Activated T-cell treated with anti-CD3 and anti-CD28 coated beads, Interleukin-2, amount 50 U/mL, for 4 hours (primary cell): ENCODE data around the gene DLEC1. TPM values are rescaled to one million over a fixed set of nuclear protein-coding genes. Genes with fewer than 3 reads are reported as not detected.
"Not testable (repeated sequence)": the region's sequence is repeated elsewhere in the genome, so short reads cannot be mapped to it uniquely, and the experiment has no call there.

Experiments
- ATAC-seq, 2 donors: fragments of 200-7000 bp; cut with Tn5 transposase; one replicate each; pipeline ENCODE4 v1.10.0; 2021
- DNase-seq: peaks from one replicate; pipeline ENCODE4 v3.0.0-alpha.2; 2020
- H3K27me3 Mint-ChIP-seq: one replicate; pipeline ENCODE4 v1.8.0; 2021; ENCODE audit warnings: low read depth, mixed read lengths
- H3K36me3 Mint-ChIP-seq: one replicate; pipeline ENCODE4 v1.8.0; 2022; ENCODE audit warnings: mixed read lengths; ENCODE audit not compliant: insufficient read depth
- H3K4me1 Mint-ChIP-seq: one replicate; pipeline ENCODE4 v1.8.0; 2021; ENCODE audit warnings: low read depth, mixed read lengths
- H3K4me3 Mint-ChIP-seq: one replicate; pipeline ENCODE4 v1.8.0; 2021; ENCODE audit warnings: mild to moderate bottlenecking, moderate library complexity, mixed read lengths
- H3K9me3 Mint-ChIP-seq: one replicate; pipeline ENCODE4 v1.8.0; 2021; ENCODE audit warnings: mixed read lengths
- total RNA-seq, 3 donors: library from RNA; stranded (reverse); gene quantifications; one replicate each; pipeline ENCODE4 v1.2.1, GENCODE V29; 2021

Gene DLEC1
- total RNA-seq, 3 donors from 2014 or later: 0.05 to 0.16 (median 0.08) TPM

- no peak for ATAC-seq
Measured at GRCh38 chr3:38127611-38128302, 88.7 kb downstream of the DLEC1 start.

GRCh38 chr3:38128303-38128655, 89.3 kb downstream of the DLEC1 start:
- Mint-ChIP-seq H3K36me3 (peaks cover 28% of the 10 kb centered on the region), H3K9me3 (no peaks in the 10 kb centered on the region), H3K4me3 (no peak overlapping the region), H3K27me3 (no peaks in the 10 kb centered on the region), H3K4me1 (peaks cover 3% of the 10 kb centered on the region)
- no peak for ATAC-seq
- DNase-seq: no peak

More at GRCh38 chr3:38127611-38128302, 88.7 kb downstream of the DLEC1 start:
- no peaks in the 10 kb centered on the region for H3K27me3 Mint-ChIP-seq
- no peak overlapping the region for H3K4me3 Mint-ChIP-seq
- no peak for DNase-seq
- peaks cover under 1% of the 10 kb centered on the region for H3K4me1 Mint-ChIP-seq
- peaks cover 32% of the 10 kb centered on the region for H3K36me3 Mint-ChIP-seq
- no peaks in the 10 kb centered on the region for H3K9me3 Mint-ChIP-seq

- Mint-ChIP-seq H3K36me3 (peaks cover 27% of the 10 kb centered on the region), H3K4me1 (peaks cover 8% of the 10 kb centered on the region), H3K27me3 (no peaks in the 10 kb centered on the region), H3K9me3 (no peaks in the 10 kb centered on the region), H3K4me3 (no peak overlapping the region)
- no peak for DNase-seq
- ATAC-seq: no peak
Measured at GRCh38 chr3:38129058-38129457, 90.0 kb downstream of the DLEC1 start.

- no peaks in the 10 kb centered on the region for H3K9me3 Mint-ChIP-seq
- ATAC-seq: no peak
- no peaks in the 10 kb centered on the region for H3K27me3 Mint-ChIP-seq
- no peak for DNase-seq
- peaks cover 21% of the 10 kb centered on the region for H3K4me1 Mint-ChIP-seq
- no peak overlapping the region for H3K4me3 Mint-ChIP-seq
- peaks cover 19% of the 10 kb centered on the region for H3K36me3 Mint-ChIP-seq
Measured at GRCh38 chr3:38130631-38131065, 91.6 kb downstream of the DLEC1 start.

- no peaks in the 10 kb centered on the region for H3K9me3 Mint-ChIP-seq
- peaks cover 18% of the 10 kb centered on the region for H3K36me3 Mint-ChIP-seq
- ATAC-seq (no peak), DNase-seq (no peak)
- no peaks in the 10 kb centered on the region for H3K27me3 Mint-ChIP-seq
- H3K4me3 Mint-ChIP-seq: no peak overlapping the region
- peaks cover 28% of the 10 kb centered on the region for H3K4me1 Mint-ChIP-seq
Measured at GRCh38 chr3:38131621-38132369, 92.8 kb downstream of the DLEC1 start.

- Mint-ChIP-seq H3K27me3 (no peaks in the 10 kb centered on the region), H3K4me3 (no peak overlapping the region), H3K9me3 (no peaks in the 10 kb centered on the region), H3K36me3 (peaks cover 15% of the 10 kb centered on the region), H3K4me1 (peaks cover 38% of the 10 kb centered on the region)
- DNase-seq (no peak), ATAC-seq (no peak)
Measured at GRCh38 chr3:38133209-38133556, 94.2 kb downstream of the DLEC1 start.

GRCh38 chr3:38133557-38134405, 94.8 kb downstream of the DLEC1 start:
- DNase-seq (no peak), ATAC-seq (no peak)
- H3K36me3 Mint-ChIP-seq: peaks cover 15% of the 10 kb centered on the region
- no peak overlapping the region for H3K4me3 Mint-ChIP-seq
- no peaks in the 10 kb centered on the region for H3K9me3 Mint-ChIP-seq
- H3K27me3 Mint-ChIP-seq: no peaks in the 10 kb centered on the region
- peaks cover 41% of the 10 kb centered on the region for H3K4me1 Mint-ChIP-seq

GRCh38 chr3:38134517-38135143, 95.6 kb downstream of the DLEC1 start:
- H3K9me3 Mint-ChIP-seq, ATAC-seq, DNase-seq, H3K27me3 Mint-ChIP-seq: not testable (repeated sequence)
- Mint-ChIP-seq H3K4me3 (peak overlapping the region; percentile 86), H3K36me3 (peaks cover 11% of the 10 kb centered on the region), H3K4me1 (peaks cover 45% of the 10 kb centered on the region)

GRCh38 chr3:38135621-38136277, 96.7 kb downstream of the DLEC1 start:
- H3K27me3 Mint-ChIP-seq, DNase-seq, H3K36me3 Mint-ChIP-seq, ATAC-seq, H3K9me3 Mint-ChIP-seq: not testable (repeated sequence)
- Mint-ChIP-seq H3K4me3 (peak overlapping the region; percentile 86), H3K4me1 (peaks cover 57% of the 10 kb centered on the region)

GRCh38 chr3:38136393-38136776, 97.4 kb downstream of the DLEC1 start:
- no peaks in the 10 kb centered on the region for H3K27me3 Mint-ChIP-seq
- H3K36me3 Mint-ChIP-seq: peaks cover 11% of the 10 kb centered on the region
- peaks cover 62% of the 10 kb centered on the region for H3K4me1 Mint-ChIP-seq
- H3K9me3 Mint-ChIP-seq: no peaks in the 10 kb centered on the region
- DNase-seq (no peak), ATAC-seq (no peak)
- peak overlapping the region; percentile 86 for H3K4me3 Mint-ChIP-seq

- H3K36me3 Mint-ChIP-seq: peaks cover 13% of the 10 kb centered on the region
- ATAC-seq: peak; percentile 92 to 93
- peak; percentile 96 for DNase-seq
- H3K4me1 Mint-ChIP-seq: peaks cover 62% of the 10 kb centered on the region
- no peaks in the 10 kb centered on the region for H3K9me3 Mint-ChIP-seq
- no peaks in the 10 kb centered on the region for H3K27me3 Mint-ChIP-seq
- peak within 1 kb of the TSS; percentile 86 for H3K4me3 Mint-ChIP-seq
Measured at GRCh38 chr3:38136777-38137614, 98.0 kb downstream of the DLEC1 start, which contains the start of gene ACAA1. Gene ACAA1 (minus strand): TSS chr3:38137127. CDS start chr3:38137035, 92 bp downstream.

- Mint-ChIP-seq H3K4me1 (peaks cover 62% of the 10 kb centered on the region), H3K27me3 (no peaks in the 10 kb centered on the region), H3K9me3 (no peaks in the 10 kb centered on the region), H3K4me3 (peak overlapping the region; percentile 86), H3K36me3 (peaks cover 15% of the 10 kb centered on the region)
- no peak for DNase-seq
- ATAC-seq: no peak
Measured at GRCh38 chr3:38137615-38138348, 98.8 kb downstream of the DLEC1 start.
